Parathyroid adenoma (tissue), 2 donors: ENCODE measurements around the gene MRRF.

Source experiments
- H2AFZ ChIP-seq: fragments of 300-600 bp; sonication (generic); one replicate; pipeline ENCODE4 v1.7.0; 2017; ENCODE audit warnings: antibody characterized with exemption, mild to moderate bottlenecking
- H3K27ac ChIP-seq: fragments of 300-600 bp; sonication (generic); one replicate; pipeline ENCODE4 v1.7.0; 2017
- H3K27me3 ChIP-seq: fragments of 300-600 bp; sonication (generic); one replicate; pipeline ENCODE4 v1.7.0; 2017; ENCODE audit warnings: low read length; ENCODE audit not compliant: control insufficient read depth, insufficient read depth
- H3K36me3 ChIP-seq: fragments of 300-600 bp; sonication (generic); one replicate; pipeline ENCODE4 v1.7.0; 2017; ENCODE audit warnings: low read length; ENCODE audit not compliant: control insufficient read depth, insufficient read depth
- H3K4me1 ChIP-seq: fragments of 300-600 bp; sonication (generic); one replicate; pipeline ENCODE4 v1.7.0; 2017; ENCODE audit warnings: control low read depth
- H3K4me2 ChIP-seq: fragments of 300-600 bp; sonication (generic); one replicate; pipeline ENCODE4 v1.7.0; 2017; ENCODE audit warnings: low read length
- H3K4me3 ChIP-seq: fragments of 300-600 bp; sonication (generic); one replicate; pipeline ENCODE4 v1.7.0; 2017; ENCODE audit warnings: low read depth, low read length
- H3K79me2 ChIP-seq: fragments of 300-600 bp; sonication (generic); one replicate; pipeline ENCODE4 v1.7.0; 2017; ENCODE audit warnings: control low read depth
- H3K9ac ChIP-seq: fragments of 300-600 bp; sonication (generic); one replicate; pipeline ENCODE4 v1.7.0; 2017; ENCODE audit warnings: mild to moderate bottlenecking
- H3K9me3 ChIP-seq: fragments of 300-600 bp; sonication (generic); one replicate; pipeline ENCODE4 v1.7.0; 2017; ENCODE audit warnings: low read length; ENCODE audit not compliant: control insufficient read depth
- CTCF ChIP-seq: fragments of 300-600 bp; sonication (generic); IDR thresholded peaks from one replicate; pipeline ENCODE4 v1.7.0; 2017; ENCODE audit warnings: antibody characterized with exemption, mild to moderate bottlenecking
- donor health status: primary hyperparathyroidism.

Gene MRRF

GRCh38 chr9:122265149-122265915 lies 650 bp downstream of the MRRF start:
- peak overlapping the region; percentile 93 for H2AFZ ChIP-seq
- peaks cover 7% of the 10 kb centered on the region for H3K79me2 ChIP-seq
- H3K4me1 ChIP-seq: peaks cover 4% of the 10 kb centered on the region
- H3K9ac ChIP-seq: peak overlapping the region; percentile 46
- no peaks in the 10 kb centered on the region for H3K27me3 ChIP-seq
- peak overlapping the region; percentile 94 for H3K4me3 ChIP-seq
- H3K27ac ChIP-seq: peak overlapping the region; percentile 92
- TF ChIP-seq CTCF: no peak
- H3K9me3 ChIP-seq: no peaks in the 10 kb centered on the region
- H3K36me3 ChIP-seq: no peaks in the 10 kb centered on the region
- peak overlapping the region; percentile 76 for H3K4me2 ChIP-seq

GRCh38 chr9:122268041-122268814 lies 3.5 kb downstream of the MRRF start:
- H3K27me3 ChIP-seq: no peaks in the 10 kb centered on the region
- no peak overlapping the region for H2AFZ ChIP-seq
- no peak for TF ChIP-seq CTCF
- H3K79me2 ChIP-seq: peaks cover 7% of the 10 kb centered on the region
- H3K9ac ChIP-seq: no peak overlapping the region
- no peak overlapping the region for H3K4me3 ChIP-seq
- peaks cover 4% of the 10 kb centered on the region for H3K4me1 ChIP-seq
- H3K36me3 ChIP-seq: no peaks in the 10 kb centered on the region
- H3K27ac ChIP-seq: no peak overlapping the region
- H3K4me2 ChIP-seq: no peak overlapping the region
- no peaks in the 10 kb centered on the region for H3K9me3 ChIP-seq

GRCh38 chr9:122274055-122274454 lies 9.4 kb downstream of the MRRF start:
- Histone ChIP-seq H3K36me3 (no peaks in the 10 kb centered on the region), H3K27ac (no peak overlapping the region), H2AFZ (no peak overlapping the region), H3K9me3 (no peaks in the 10 kb centered on the region), H3K4me1 (no peaks in the 10 kb centered on the region), H3K9ac (no peak overlapping the region), H3K79me2 (peaks cover 3% of the 10 kb centered on the region), H3K4me2 (no peak overlapping the region), H3K27me3 (no peaks in the 10 kb centered on the region), H3K4me3 (no peak overlapping the region)
- no peak for TF ChIP-seq CTCF

GRCh38 chr9:122276096-122276495 lies 11.4 kb downstream of the MRRF start:
- no peaks in the 10 kb centered on the region for H3K36me3 ChIP-seq
- no peak for TF ChIP-seq CTCF
- H3K4me1 ChIP-seq: no peaks in the 10 kb centered on the region
- no peaks in the 10 kb centered on the region for H3K9me3 ChIP-seq
- no peak overlapping the region for H2AFZ ChIP-seq
- no peak overlapping the region for H3K27ac ChIP-seq
- H3K4me3 ChIP-seq: no peak overlapping the region
- H3K9ac ChIP-seq: no peak overlapping the region
- H3K4me2 ChIP-seq: no peak overlapping the region
- peaks cover 4% of the 10 kb centered on the region for H3K79me2 ChIP-seq
- H3K27me3 ChIP-seq: no peaks in the 10 kb centered on the region
